Sigmoid colon (tissue), 4 donors: ENCODE measurements around the gene EME1.

Experiments
- EP300 ChIP-seq, 4 donors: sonication (generic); formaldehyde crosslinking; IDR thresholded peaks; one replicate each; pipeline ENCODE4 v1.6.1; 2017; ENCODE audit warnings: antibody characterized with exemption in 4 of 4
- TF ChIP-seq, protein P1 (sequence below), 4 experiments: fragments of 450-650 bp in 3 of 4; fragments of 200-600 bp in 1 of 4; IDR thresholded peaks; one replicate each; pipeline ENCODE4 v1.5.1; 2016 to 2019; ENCODE audit warnings: antibody characterized with exemption in 4 of 4, mild to moderate bottlenecking in 3 of 4, moderate library complexity in 2 of 4

DNA sequence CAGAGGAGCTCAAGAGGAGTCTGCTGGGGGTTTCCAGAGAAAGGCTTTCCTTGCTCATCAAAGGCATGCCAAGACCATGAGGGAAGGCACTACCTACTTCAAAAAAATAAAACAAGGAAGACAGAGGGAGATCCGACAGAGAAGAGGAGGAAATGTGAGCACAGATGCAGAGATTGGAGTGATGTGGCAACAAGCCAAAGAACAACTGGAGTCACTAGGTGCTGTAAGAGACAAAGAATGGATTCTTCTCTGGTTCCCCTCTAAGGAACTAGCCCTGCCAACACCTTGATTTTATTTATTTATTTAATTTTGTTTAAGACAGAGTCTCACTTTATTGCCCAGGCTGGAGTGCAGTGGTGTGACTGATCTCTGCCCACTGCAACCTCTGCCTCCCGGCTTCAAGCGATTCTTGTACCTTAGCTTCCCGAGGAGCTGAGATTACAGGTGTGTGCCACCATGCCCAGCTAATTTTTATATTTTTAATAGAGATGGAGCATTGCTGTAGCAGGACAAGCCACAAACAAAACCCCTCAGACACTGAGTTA is 39.2 kb downstream of the EME1 start:
- TF ChIP-seq, protein P1, sequence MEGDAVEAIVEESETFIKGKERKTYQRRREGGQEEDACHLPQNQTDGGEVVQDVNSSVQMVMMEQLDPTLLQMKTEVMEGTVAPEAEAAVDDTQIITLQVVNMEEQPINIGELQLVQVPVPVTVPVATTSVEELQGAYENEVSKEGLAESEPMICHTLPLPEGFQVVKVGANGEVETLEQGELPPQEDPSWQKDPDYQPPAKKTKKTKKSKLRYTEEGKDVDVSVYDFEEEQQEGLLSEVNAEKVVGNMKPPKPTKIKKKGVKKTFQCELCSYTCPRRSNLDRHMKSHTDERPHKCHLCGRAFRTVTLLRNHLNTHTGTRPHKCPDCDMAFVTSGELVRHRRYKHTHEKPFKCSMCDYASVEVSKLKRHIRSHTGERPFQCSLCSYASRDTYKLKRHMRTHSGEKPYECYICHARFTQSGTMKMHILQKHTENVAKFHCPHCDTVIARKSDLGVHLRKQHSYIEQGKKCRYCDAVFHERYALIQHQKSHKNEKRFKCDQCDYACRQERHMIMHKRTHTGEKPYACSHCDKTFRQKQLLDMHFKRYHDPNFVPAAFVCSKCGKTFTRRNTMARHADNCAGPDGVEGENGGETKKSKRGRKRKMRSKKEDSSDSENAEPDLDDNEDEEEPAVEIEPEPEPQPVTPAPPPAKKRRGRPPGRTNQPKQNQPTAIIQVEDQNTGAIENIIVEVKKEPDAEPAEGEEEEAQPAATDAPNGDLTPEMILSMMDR (IDR thresholded peaks at IDR 0.05): no peak
- TF ChIP-seq EP300 (IDR thresholded peaks at IDR 0.05): no peak
